GM23338 (cell line): ENCODE data around the gene DENND5B. TPM values are rescaled to one million over a fixed set of nuclear protein-coding genes. Genes with fewer than 3 reads are reported as not detected.

ENCODE experiments used
- ATAC-seq: fragments of 200-7000 bp; cut with Tn5 transposase; 3 replicates; pipeline ENCODE4 v1.9.1; 2020
- DNase-seq: peaks from one replicate; pipeline ENCODE4 v3.0.0-alpha.2; 2015; ENCODE audit warnings: low spot score
- H2AFZ ChIP-seq: fragments of 200-600 bp; sonication (generic); 2 replicates; pipeline ENCODE4 v1.8.0; 2016; ENCODE audit warnings: antibody characterized with exemption, mild to moderate bottlenecking, moderate library complexity
- H3F3A ChIP-seq: fragments of 200-600 bp; sonication (generic); replicated peaks from 2 replicates; pipeline ENCODE4 v1.8.0; 2017; ENCODE audit warnings: antibody characterized with exemption, mixed run types, low read depth
- H3K27ac ChIP-seq: fragments of 200-600 bp; sonication (generic); 2 replicates; pipeline ENCODE4 v1.6.1; 2016; ENCODE audit warnings: low read depth
- H3K27me3 ChIP-seq: fragments of 200-600 bp; sonication (generic); 2 replicates; pipeline ENCODE4 v1.8.0; 2016; ENCODE audit warnings: mild to moderate bottlenecking, mixed run types, moderate library complexity; ENCODE audit not compliant: insufficient read depth
- H3K36me3 ChIP-seq: fragments of 200-600 bp; sonication (generic); 2 replicates; pipeline ENCODE4 v1.8.0; 2016; ENCODE audit warnings: mild to moderate bottlenecking; ENCODE audit not compliant: insufficient read depth
- H3K4me1 ChIP-seq: fragments of 200-600 bp; sonication (generic); 2 replicates; pipeline ENCODE4 v1.8.0; 2016; ENCODE audit warnings: mild to moderate bottlenecking, moderate library complexity; ENCODE audit not compliant: insufficient read depth
- H3K4me2 ChIP-seq: fragments of 200-600 bp; sonication (generic); 2 replicates; pipeline ENCODE4 v1.7.1; 2017; ENCODE audit warnings: mixed run types
- H3K4me3 ChIP-seq: fragments of 200-600 bp; sonication (generic); 2 replicates; pipeline ENCODE4 v1.6.1; 2016; ENCODE audit warnings: mixed run types
- H3K79me2 ChIP-seq: fragments of 200-600 bp; sonication (generic); replicated peaks from 2 replicates; pipeline ENCODE4 v1.8.0; 2017; ENCODE audit warnings: mild to moderate bottlenecking; ENCODE audit not compliant: insufficient read depth
- H3K9me2 ChIP-seq: fragments of 200-600 bp; sonication (generic); 2 replicates; pipeline ENCODE4 v1.8.0; 2017; ENCODE audit not compliant: insufficient read depth
- H4K20me1 ChIP-seq: fragments of 200-600 bp; sonication (generic); replicated peaks from 2 replicates; pipeline ENCODE4 v1.8.0; 2017; ENCODE audit warnings: mild to moderate bottlenecking; ENCODE audit not compliant: insufficient read depth
- H3K27ac Mint-ChIP-seq: 2 replicates; pipeline ENCODE4 v1.8.0; 2020; ENCODE audit warnings: inconsistent platforms, mild to moderate bottlenecking, moderate library complexity, mixed read lengths
- H3K27me3 Mint-ChIP-seq: 3 replicates; pipeline ENCODE4 v1.8.0; 2022; ENCODE audit warnings: low read depth, mild to moderate bottlenecking, moderate library complexity, mixed read lengths, inconsistent platforms; ENCODE audit not compliant: insufficient read depth, poor library complexity
- H3K36me3 Mint-ChIP-seq: 3 replicates; pipeline ENCODE4 v1.8.0; 2021; ENCODE audit warnings: low read depth, mild to moderate bottlenecking, inconsistent platforms, moderate library complexity, mixed read lengths
- H3K4me1 Mint-ChIP-seq: 3 replicates; pipeline ENCODE4 v1.8.0; 2020; ENCODE audit warnings: mild to moderate bottlenecking, inconsistent platforms, mixed read lengths
- H3K4me3 Mint-ChIP-seq: 3 replicates; pipeline ENCODE4 v1.8.0; 2021; ENCODE audit warnings: moderate library complexity, mild to moderate bottlenecking, inconsistent platforms, mixed read lengths
- H3K9me3 Mint-ChIP-seq: 3 replicates; pipeline ENCODE4 v1.8.0; 2020; ENCODE audit warnings: moderate library complexity, mild to moderate bottlenecking, inconsistent platforms, mixed read lengths
- CREB1 ChIP-seq: fragments of 250-450 bp; sonication (Bioruptor Pico); IDR thresholded peaks from 2 replicates; pipeline ENCODE4 v1.5.0; 2020; ENCODE audit warnings: low read depth, mild to moderate bottlenecking, moderate library complexity
- EZH2 ChIP-seq: fragments of 200-600 bp; sonication (generic); IDR thresholded peaks from one replicate; pipeline ENCODE4 v1.8.0; 2017; ENCODE audit warnings: antibody characterized with exemption, mild to moderate bottlenecking, low read depth; ENCODE audit not compliant: unreplicated experiment
- EZH2phosphoT487 ChIP-seq: fragments of 200-600 bp; sonication (generic); IDR thresholded peaks from one replicate; pipeline ENCODE4 v1.8.1; 2018; ENCODE audit warnings: antibody characterized with exemption; ENCODE audit not compliant: unreplicated experiment
- JUNB ChIP-seq: IDR thresholded peaks from one replicate; pipeline ENCODE4 v1.6.1; 2016; ENCODE audit warnings: antibody characterized with exemption; ENCODE audit not compliant: unreplicated experiment
- NANOG ChIP-seq: IDR thresholded peaks from 2 replicates; pipeline ENCODE4 v1.6.1; 2016; ENCODE audit warnings: antibody characterized with exemption, borderline replicate concordance
- POLR2AphosphoS5 ChIP-seq: IDR thresholded peaks from 2 replicates; pipeline ENCODE4 v1.6.1; 2016; ENCODE audit warnings: antibody characterized with exemption, low read depth
- ZNF114 ChIP-seq: fragments of 250-450 bp; sonication (Bioruptor Pico); IDR thresholded peaks from 2 replicates; pipeline ENCODE4 v1.5.0; 2020; ENCODE audit warnings: mild to moderate bottlenecking, moderate library complexity
- ZNF331 ChIP-seq: fragments of 250-450 bp; sonication (Bioruptor Pico); IDR thresholded peaks from 2 replicates; pipeline ENCODE4 v1.5.0; 2020; ENCODE audit warnings: low read depth, mild to moderate bottlenecking, moderate library complexity
- polyA plus RNA-seq: library from polyadenylated mRNA; unstranded; fragments of >200 nt; fragmentation: Nextera tagmentation; extraction: Ambion mirVana; gene quantifications from 2 replicates; pipeline ENCODE4 v1.2.1, GENCODE V29; 2016
- total RNA-seq: library from RNA; depleted of rRNA; stranded (reverse); fragments of >200 nt; shearing (Covaris generic); gene quantifications from 2 replicates; pipeline ENCODE4 v1.2.3, GENCODE V29; 2014
- TF ChIP-seq, protein P1 (sequence below): fragments of 250-450 bp; sonication (Bioruptor Pico); IDR thresholded peaks from 2 replicates; pipeline ENCODE4 v1.5.0; 2020; ENCODE audit warnings: mild to moderate bottlenecking, moderate library complexity
- TF ChIP-seq, protein P2 (sequence below): IDR thresholded peaks from 2 replicates; pipeline ENCODE4 v1.6.1; 2016; ENCODE audit warnings: antibody characterized with exemption
- TF ChIP-seq, protein P3 (sequence below): IDR thresholded peaks from one replicate; pipeline ENCODE4 v1.6.1; 2018; ENCODE audit warnings: antibody characterized with exemption; ENCODE audit not compliant: unreplicated experiment

Gene DENND5B
- total and polyA plus RNA-seq, 2 experiments from 2014 or later, result 6.5 to 17.2 TPM

DNA sequence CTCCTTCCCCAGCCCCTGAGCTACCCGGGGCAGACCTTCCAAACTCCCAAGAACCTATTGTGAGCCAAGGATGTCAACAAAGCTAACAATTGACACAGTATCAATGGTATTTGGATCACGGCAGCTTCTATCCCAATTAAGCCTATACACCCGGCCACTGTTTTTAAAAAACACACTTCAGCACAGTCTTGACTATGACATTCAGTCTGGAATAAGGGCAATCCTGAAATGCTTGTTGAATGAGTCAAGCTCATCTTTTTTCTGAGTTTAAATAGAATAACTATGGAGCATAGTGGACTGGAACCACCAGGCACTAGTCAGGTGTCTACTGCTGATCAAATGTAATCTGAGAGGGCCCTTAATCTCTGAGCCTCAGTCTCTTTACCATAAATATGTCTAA, 5.7 kb downstream of the DENND5B start (continued):
- TF ChIP-seq, protein P1, sequence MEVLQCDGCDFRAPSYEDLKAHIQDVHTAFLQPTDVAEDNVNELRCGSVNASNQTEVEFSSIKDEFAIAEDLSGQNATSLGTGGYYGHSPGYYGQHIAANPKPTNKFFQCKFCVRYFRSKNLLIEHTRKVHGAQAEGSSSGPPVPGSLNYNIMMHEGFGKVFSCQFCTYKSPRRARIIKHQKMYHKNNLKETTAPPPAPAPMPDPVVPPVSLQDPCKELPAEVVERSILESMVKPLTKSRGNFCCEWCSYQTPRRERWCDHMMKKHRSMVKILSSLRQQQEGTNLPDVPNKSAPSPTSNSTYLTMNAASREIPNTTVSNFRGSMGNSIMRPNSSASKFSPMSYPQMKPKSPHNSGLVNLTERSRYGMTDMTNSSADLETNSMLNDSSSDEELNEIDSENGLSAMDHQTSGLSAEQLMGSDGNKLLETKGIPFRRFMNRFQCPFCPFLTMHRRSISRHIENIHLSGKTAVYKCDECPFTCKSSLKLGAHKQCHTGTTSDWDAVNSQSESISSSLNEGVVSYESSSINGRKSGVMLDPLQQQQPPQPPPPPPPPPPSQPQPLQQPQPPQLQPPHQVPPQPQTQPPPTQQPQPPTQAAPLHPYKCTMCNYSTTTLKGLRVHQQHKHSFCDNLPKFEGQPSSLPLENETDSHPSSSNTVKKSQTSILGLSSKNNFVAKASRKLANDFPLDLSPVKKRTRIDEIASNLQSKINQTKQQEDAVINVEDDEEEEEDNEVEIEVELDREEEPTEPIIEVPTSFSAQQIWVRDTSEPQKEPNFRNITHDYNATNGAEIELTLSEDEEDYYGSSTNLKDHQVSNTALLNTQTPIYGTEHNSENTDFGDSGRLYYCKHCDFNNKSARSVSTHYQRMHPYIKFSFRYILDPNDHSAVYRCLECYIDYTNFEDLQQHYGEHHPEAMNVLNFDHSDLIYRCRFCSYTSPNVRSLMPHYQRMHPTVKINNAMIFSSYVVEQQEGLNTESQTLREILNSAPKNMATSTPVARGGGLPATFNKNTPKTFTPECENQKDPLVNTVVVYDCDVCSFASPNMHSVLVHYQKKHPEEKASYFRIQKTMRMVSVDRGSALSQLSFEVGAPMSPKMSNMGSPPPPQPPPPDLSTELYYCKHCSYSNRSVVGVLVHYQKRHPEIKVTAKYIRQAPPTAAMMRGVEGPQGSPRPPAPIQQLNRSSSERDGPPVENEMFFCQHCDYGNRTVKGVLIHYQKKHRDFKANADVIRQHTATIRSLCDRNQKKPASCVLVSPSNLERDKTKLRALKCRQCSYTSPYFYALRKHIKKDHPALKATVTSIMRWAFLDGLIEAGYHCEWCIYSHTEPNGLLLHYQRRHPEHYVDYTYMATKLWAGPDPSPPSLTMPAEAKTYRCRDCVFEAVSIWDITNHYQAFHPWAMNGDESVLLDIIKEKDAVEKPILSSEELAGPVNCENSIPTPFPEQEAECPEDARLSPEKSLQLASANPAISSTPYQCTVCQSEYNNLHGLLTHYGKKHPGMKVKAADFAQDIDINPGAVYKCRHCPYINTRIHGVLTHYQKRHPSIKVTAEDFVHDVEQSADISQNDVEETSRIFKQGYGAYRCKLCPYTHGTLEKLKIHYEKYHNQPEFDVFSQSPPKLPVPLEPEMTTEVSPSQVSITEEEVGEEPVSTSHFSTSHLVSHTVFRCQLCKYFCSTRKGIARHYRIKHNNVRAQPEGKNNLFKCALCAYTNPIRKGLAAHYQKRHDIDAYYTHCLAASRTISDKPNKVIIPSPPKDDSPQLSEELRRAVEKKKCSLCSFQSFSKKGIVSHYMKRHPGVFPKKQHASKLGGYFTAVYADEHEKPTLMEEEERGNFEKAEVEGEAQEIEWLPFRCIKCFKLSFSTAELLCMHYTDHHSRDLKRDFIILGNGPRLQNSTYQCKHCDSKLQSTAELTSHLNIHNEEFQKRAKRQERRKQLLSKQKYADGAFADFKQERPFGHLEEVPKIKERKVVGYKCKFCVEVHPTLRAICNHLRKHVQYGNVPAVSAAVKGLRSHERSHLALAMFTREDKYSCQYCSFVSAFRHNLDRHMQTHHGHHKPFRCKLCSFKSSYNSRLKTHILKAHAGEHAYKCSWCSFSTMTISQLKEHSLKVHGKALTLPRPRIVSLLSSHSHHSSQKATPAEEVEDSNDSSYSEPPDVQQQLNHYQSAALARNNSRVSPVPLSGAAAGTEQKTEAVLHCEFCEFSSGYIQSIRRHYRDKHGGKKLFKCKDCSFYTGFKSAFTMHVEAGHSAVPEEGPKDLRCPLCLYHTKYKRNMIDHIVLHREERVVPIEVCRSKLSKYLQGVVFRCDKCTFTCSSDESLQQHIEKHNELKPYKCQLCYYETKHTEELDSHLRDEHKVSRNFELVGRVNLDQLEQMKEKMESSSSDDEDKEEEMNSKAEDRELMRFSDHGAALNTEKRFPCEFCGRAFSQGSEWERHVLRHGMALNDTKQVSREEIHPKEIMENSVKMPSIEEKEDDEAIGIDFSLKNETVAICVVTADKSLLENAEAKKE, result no peak
- no peak for TF ChIP-seq EZH2phosphoT487
- no peak for TF ChIP-seq CREB1
- no peak for TF ChIP-seq ZNF114 (CRISPR knock-in tag)
- no peak for TF ChIP-seq EZH2
- TF ChIP-seq POLR2AphosphoS5, result no peak
- TF ChIP-seq, protein P2, sequence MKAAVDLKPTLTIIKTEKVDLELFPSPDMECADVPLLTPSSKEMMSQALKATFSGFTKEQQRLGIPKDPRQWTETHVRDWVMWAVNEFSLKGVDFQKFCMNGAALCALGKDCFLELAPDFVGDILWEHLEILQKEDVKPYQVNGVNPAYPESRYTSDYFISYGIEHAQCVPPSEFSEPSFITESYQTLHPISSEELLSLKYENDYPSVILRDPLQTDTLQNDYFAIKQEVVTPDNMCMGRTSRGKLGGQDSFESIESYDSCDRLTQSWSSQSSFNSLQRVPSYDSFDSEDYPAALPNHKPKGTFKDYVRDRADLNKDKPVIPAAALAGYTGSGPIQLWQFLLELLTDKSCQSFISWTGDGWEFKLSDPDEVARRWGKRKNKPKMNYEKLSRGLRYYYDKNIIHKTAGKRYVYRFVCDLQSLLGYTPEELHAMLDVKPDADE, result no peak

DNA sequence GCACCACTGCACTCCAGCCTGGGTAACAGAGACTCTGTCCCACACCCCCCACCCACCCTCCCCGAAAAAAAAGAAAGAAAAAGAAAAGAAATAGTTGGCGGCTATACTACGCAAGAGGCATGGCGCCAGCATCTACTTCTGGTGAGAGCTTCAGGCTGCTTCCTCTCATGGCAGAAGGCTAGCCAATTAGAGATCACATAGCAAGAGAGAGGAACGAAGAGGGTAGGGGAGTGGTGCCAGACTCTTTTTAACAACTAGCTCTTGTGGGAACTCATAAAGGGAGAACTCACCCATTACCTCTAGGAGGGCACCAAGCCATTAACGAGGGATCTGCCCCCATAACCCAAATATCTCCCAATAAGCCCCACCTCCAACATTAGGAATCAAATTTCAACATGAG, 6.2 kb downstream of the DENND5B start:
- peaks cover 8% of the 10 kb centered on the region for H4K20me1 ChIP-seq
- H3K27ac ChIP-seq, result no peak overlapping the region
- no peaks in the 10 kb centered on the region for H3K36me3 ChIP-seq
- peaks cover 11% of the 10 kb centered on the region for H3K36me3 Mint-ChIP-seq
- DNase-seq, result no peak
- peaks cover 19% of the 10 kb centered on the region for H3K27me3 ChIP-seq
- H3K9me3 Mint-ChIP-seq, result no peaks in the 10 kb centered on the region; the same call in 1 of the 3 replicates
- no peak overlapping the region; the same call in 1 of the 2 replicates for H3K4me2 ChIP-seq
- no peak; the same call in 2 of the 3 replicates for ATAC-seq
- H3K4me3 Mint-ChIP-seq, result no peak overlapping the region
- peaks cover 3% of the 10 kb centered on the region; the same call in 1 of the 2 replicates for H3K9me2 ChIP-seq
- no peak overlapping the region for H3K27ac Mint-ChIP-seq
- peaks cover 21% of the 10 kb centered on the region for H3K4me1 Mint-ChIP-seq
- H2AFZ ChIP-seq, result no peak overlapping the region
- H3K4me3 ChIP-seq, result no peak overlapping the region
- H3K79me2 ChIP-seq, result peaks cover 73% of the 10 kb centered on the region
- H3K27me3 Mint-ChIP-seq, result peaks cover 9% of the 10 kb centered on the region
- peaks cover 16% of the 10 kb centered on the region for H3K4me1 ChIP-seq
- H3F3A ChIP-seq, result no peaks in the 10 kb centered on the region
- TF ChIP-seq JUNB (no peak), NANOG (no peak), CREB1 (no peak), ZNF114 (CRISPR knock-in tag) (no peak), ZNF331 (CRISPR knock-in tag) (no peak), EZH2 (no peak)
- TF ChIP-seq, protein P2, result no peak
- TF ChIP-seq, protein P3, sequence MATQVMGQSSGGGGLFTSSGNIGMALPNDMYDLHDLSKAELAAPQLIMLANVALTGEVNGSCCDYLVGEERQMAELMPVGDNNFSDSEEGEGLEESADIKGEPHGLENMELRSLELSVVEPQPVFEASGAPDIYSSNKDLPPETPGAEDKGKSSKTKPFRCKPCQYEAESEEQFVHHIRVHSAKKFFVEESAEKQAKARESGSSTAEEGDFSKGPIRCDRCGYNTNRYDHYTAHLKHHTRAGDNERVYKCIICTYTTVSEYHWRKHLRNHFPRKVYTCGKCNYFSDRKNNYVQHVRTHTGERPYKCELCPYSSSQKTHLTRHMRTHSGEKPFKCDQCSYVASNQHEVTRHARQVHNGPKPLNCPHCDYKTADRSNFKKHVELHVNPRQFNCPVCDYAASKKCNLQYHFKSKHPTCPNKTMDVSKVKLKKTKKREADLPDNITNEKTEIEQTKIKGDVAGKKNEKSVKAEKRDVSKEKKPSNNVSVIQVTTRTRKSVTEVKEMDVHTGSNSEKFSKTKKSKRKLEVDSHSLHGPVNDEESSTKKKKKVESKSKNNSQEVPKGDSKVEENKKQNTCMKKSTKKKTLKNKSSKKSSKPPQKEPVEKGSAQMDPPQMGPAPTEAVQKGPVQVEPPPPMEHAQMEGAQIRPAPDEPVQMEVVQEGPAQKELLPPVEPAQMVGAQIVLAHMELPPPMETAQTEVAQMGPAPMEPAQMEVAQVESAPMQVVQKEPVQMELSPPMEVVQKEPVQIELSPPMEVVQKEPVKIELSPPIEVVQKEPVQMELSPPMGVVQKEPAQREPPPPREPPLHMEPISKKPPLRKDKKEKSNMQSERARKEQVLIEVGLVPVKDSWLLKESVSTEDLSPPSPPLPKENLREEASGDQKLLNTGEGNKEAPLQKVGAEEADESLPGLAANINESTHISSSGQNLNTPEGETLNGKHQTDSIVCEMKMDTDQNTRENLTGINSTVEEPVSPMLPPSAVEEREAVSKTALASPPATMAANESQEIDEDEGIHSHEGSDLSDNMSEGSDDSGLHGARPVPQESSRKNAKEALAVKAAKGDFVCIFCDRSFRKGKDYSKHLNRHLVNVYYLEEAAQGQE, result no peak
